Thyroid gland (tissue), 4 donors: ENCODE data around the gene ADAMTS17. TPM values are rescaled to one million over a fixed set of nuclear protein-coding genes. Genes with fewer than 3 reads are reported as not detected.

Experiments used
- DNase-seq, 2 donors: peaks; one replicate each; pipeline ENCODE4 v3.0.0-alpha.2; 2019
- H3K27ac ChIP-seq, 3 donors: fragments of 200-600 bp; sonication (generic); 1 replicate in 2 of 3; 2 replicates in 1 of 3; pipeline ENCODE4 v1.5.1; 2016 to 2019; ENCODE audit warnings: mild to moderate bottlenecking in 1 of 3, moderate library complexity in 1 of 3
- H3K27me3 ChIP-seq: fragments of 200-600 bp; sonication (generic); one replicate; pipeline ENCODE4 v1.5.1; 2019
- H3K36me3 ChIP-seq, 2 donors: fragments of 200-600 bp; sonication (generic); one replicate each; pipeline ENCODE4 v1.5.1; 2016 to 2019
- H3K4me1 ChIP-seq, 2 donors: fragments of 200-600 bp; sonication (generic); one replicate each; pipeline ENCODE4 v1.5.1; 2017 to 2019
- H3K4me3 ChIP-seq, 3 donors: fragments of 200-600 bp; sonication (generic); replicated peaks in 1 of 3; 1 replicate in 2 of 3; 2 replicates in 1 of 3; pipeline ENCODE4 v1.5.1; 2016; ENCODE audit warnings: mild to moderate bottlenecking in 1 of 3
- H3K9me3 ChIP-seq: fragments of 200-600 bp; sonication (generic); one replicate; pipeline ENCODE4 v1.5.1; 2017
- POLR2A ChIP-seq, 2 donors: fragments of 450-650 bp; IDR thresholded peaks; one replicate each; pipeline ENCODE4 v1.6.1; 2017; ENCODE audit warnings: antibody characterized with exemption in 2 of 2, mild to moderate bottlenecking in 2 of 2, moderate library complexity in 1 of 2
- WGBS, 2 donors: methylation state at CpG; one replicate each; pipeline ENCODE4 v1.1.5; 2017; 5-methylcytosine and 5-hydroxymethylcytosine counted together
- intact Hi-C: fragments of 100-400 bp; cut with DNase I; formaldehyde crosslinking; loops from one replicate; pipeline ENCODE4 v1.15.1; 2023
- total RNA-seq, 4 donors: library from RNA; depleted of rRNA; stranded (reverse); fragments of >200 nt; gene quantifications; one replicate each; pipeline ENCODE4 v1.2.3, GENCODE V29; 2016
- TF ChIP-seq, protein P1 (sequence below), 6 experiments: fragments of 200-600 bp in 3 of 6; fragments of 450-650 bp in 3 of 6; sonication (generic) in 3 of 6; IDR thresholded peaks; one replicate each; pipeline ENCODE4 v1.5.1; 2016 to 2019; ENCODE audit warnings: antibody characterized with exemption in 6 of 6, mild to moderate bottlenecking in 2 of 6, inconsistent platforms in 1 of 6, moderate library complexity in 1 of 6

ADAMTS17 gene
- total RNA-seq, 4 donors from 2014 or later: 3.5 to 667 (median 5.3) TPM

DNA sequence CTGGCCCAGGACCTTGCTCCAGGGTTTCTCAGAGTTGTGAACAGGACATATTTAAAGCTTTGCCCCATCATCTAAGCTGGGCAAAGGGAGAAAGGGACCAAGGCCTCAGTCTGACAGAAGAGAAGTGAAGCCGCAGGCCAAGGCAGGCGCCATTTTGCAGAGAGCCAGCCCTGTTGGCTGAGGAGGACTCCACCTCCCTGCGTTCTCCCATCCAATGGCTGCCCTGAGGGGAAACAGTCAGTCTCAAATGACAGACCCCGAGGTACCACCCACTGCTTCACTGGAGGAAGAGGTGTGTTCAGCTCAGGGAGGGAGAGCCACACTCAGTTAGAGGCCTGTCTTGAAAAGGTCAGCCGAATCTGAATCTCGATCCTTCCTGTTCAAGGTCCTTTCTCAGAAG, 86.1 kb downstream of the ADAMTS17 start:
- 93 to 100% methylated on average over 6 of the region's 6 CpGs for WGBS, 2 donors
- H3K27me3 ChIP-seq: no peaks in the 10 kb centered on the region
- no peaks in the 10 kb centered on the region for H3K9me3 ChIP-seq
- intact Hi-C loops: no loop called here
- H3K36me3 ChIP-seq: no peaks in the 10 kb centered on the region
- DNase-seq: no peak
- H3K27ac ChIP-seq: no peak overlapping the region
- no peak overlapping the region for H3K4me3 ChIP-seq
- H3K4me1 ChIP-seq: peaks cover 0 to 6% of the 10 kb centered on the region in 2 donors
- TF ChIP-seq, protein P1, sequence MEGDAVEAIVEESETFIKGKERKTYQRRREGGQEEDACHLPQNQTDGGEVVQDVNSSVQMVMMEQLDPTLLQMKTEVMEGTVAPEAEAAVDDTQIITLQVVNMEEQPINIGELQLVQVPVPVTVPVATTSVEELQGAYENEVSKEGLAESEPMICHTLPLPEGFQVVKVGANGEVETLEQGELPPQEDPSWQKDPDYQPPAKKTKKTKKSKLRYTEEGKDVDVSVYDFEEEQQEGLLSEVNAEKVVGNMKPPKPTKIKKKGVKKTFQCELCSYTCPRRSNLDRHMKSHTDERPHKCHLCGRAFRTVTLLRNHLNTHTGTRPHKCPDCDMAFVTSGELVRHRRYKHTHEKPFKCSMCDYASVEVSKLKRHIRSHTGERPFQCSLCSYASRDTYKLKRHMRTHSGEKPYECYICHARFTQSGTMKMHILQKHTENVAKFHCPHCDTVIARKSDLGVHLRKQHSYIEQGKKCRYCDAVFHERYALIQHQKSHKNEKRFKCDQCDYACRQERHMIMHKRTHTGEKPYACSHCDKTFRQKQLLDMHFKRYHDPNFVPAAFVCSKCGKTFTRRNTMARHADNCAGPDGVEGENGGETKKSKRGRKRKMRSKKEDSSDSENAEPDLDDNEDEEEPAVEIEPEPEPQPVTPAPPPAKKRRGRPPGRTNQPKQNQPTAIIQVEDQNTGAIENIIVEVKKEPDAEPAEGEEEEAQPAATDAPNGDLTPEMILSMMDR (IDR thresholded peaks at IDR 0.05): no peak
- TF ChIP-seq POLR2A (IDR thresholded peaks at IDR 0.05): no peak

DNA sequence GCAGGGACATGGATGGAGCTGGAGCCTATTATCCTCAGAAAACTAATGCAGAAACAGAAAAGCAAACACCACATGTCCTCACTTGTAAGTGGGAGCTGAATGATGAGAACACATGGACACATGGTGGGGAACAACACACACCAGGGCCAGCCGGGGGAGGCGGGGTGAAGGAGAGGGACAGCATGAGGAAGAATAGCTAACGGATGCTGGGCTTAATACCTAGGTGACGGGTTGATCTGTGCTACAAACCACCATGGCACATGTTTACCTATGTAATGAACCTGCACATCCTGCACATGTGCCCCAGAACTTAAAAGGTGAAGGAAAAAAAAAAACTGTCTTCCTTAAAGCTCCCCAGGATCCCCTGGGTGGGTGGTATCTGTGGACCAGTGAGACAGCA, 87.1 kb downstream of the ADAMTS17 start:
- Histone ChIP-seq H3K4me3 (no peak overlapping the region), H3K27me3 (no peaks in the 10 kb centered on the region), H3K27ac (no peak overlapping the region), H3K36me3 (no peaks in the 10 kb centered on the region), H3K9me3 (no peaks in the 10 kb centered on the region), H3K4me1 (peaks cover 0 to 6% of the 10 kb centered on the region in 2 donors)
- no peak for DNase-seq
- 68 to 73% methylated on average over 4 of the region's 4 CpGs for WGBS, 2 donors
- intact Hi-C loops: no loop called here
- TF ChIP-seq, protein P1 (IDR thresholded peaks at IDR 0.05): no peak
- no peak for TF ChIP-seq POLR2A (IDR thresholded peaks at IDR 0.05)

DNA sequence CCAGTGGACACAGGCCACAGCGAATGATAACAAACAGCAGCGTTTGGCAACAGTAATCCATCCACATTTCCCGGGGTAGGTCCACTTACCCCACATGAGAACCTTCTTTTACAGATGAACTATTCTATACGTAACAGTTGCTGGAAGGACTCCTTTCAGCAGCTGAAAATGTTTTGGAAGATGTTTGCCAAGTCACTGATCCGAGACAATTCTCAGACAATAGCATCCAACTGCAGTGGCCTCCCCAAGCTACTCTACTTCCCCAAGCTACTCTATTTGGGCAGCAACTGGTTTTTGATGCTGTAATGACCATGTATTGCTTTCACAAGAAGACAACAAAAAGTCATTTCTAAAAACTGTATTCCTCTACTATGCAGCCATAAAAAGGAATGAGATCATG, 87.5 kb downstream of the ADAMTS17 start:
- Histone ChIP-seq H3K9me3 (no peaks in the 10 kb centered on the region), H3K27ac (no peak overlapping the region), H3K27me3 (no peaks in the 10 kb centered on the region), H3K4me1 (peaks cover 0 to 6% of the 10 kb centered on the region in 2 donors), H3K36me3 (no peaks in the 10 kb centered on the region), H3K4me3 (no peak overlapping the region)
- TF ChIP-seq, protein P1 (IDR thresholded peaks at IDR 0.05): no peak
- no peak for TF ChIP-seq POLR2A (IDR thresholded peaks at IDR 0.05)
- DNase-seq: no peak
- intact Hi-C loops: no loop called here
- 20 to 32% methylated on average over 5 of the region's 5 CpGs for WGBS, 2 donors

DNA sequence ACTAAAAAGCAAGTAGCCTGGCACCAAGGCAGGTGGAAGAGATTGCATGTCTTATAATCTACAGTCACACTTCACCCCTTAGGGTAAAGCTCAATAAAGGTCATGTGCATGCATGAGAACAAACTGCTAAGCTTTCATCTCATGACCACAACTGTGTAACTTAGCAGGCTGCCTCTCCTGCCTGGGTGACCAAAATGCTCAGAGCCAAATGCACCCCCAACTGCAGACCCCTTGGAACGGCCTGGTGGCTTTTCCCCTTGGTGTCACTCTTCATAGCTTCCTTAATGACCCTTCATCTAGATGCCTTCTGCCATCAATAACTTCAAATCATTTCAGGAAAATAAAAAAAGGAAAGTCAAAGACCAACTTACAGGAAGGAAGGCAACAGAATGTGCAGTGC, 88.1 kb downstream of the ADAMTS17 start:
- Histone ChIP-seq H3K27ac (no peak overlapping the region), H3K27me3 (no peaks in the 10 kb centered on the region), H3K4me3 (no peak overlapping the region), H3K36me3 (no peaks in the 10 kb centered on the region), H3K4me1 (peaks cover 0 to 6% of the 10 kb centered on the region in 2 donors), H3K9me3 (no peaks in the 10 kb centered on the region)
- TF ChIP-seq, protein P1 (IDR thresholded peaks at IDR 0.05): no peak
- TF ChIP-seq POLR2A (IDR thresholded peaks at IDR 0.05): no peak
- 24 to 47% methylated on average over 1 of the region's 1 CpG for WGBS, 2 donors
- DNase-seq: no peak
- intact Hi-C loops: no loop called here

DNA sequence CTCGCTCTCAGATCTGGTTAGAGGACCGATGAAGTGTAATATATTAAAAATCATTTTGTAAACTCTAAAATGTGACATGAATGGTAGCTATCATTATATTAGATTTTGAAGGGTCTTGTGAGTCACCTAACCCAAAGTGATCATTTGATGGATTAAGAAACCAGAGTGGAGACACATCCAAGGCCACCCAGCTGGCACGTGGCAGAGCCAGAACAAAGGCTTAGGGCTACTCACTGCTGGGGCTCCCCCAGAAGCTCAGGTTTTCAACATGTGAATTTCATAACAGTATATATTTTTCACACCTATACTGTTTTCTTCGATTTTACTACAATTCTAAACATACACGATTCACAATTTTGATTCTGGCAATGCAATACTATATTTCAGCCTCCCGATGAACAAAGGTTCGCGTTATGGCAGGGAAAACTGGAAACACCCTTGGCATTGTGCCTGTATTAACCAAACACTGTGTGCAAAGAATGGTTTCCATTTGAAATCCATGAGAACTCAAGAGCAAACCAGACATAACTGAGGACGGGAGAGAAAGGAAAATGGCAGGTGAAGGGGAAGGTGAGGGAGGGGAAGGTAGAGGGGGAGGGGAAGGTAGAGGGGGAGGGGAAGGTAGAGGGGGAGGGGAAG, 88.9 kb downstream of the ADAMTS17 start:
- DNase-seq: no peak
- intact Hi-C loops: no loop called here
- no peak overlapping the region for H3K27ac ChIP-seq
- H3K27me3 ChIP-seq: no peaks in the 10 kb centered on the region
- no peak overlapping the region for H3K4me3 ChIP-seq
- no peaks in the 10 kb centered on the region for H3K36me3 ChIP-seq
- 80 to 87% methylated on average over 9 of the region's 9 CpGs for WGBS, 2 donors
- TF ChIP-seq, protein P1 (IDR thresholded peaks at IDR 0.05): no peak
- no peak for TF ChIP-seq POLR2A (IDR thresholded peaks at IDR 0.05)
- no peaks in the 10 kb centered on the region for H3K9me3 ChIP-seq
- H3K4me1 ChIP-seq: peaks cover 0 to 6% of the 10 kb centered on the region in 2 donors
